GM12801 (cell line): ENCODE data around the gene CRNN.

Experiments
- CTCF ChIP-seq: IDR thresholded peaks from one replicate; pipeline ENCODE4 v1.5.1; 2011; ENCODE audit warnings: control low read depth; ENCODE audit not compliant: insufficient read length; ENCODE audit errors: extremely low read depth

The CRNN gene

GRCh38 chr1:152367436-152367835, 46.6 kb downstream of the CRNN start:
- no peak for TF ChIP-seq CTCF

- no peak for TF ChIP-seq CTCF
These were observed 54.2 kb downstream of the CRNN start, which contains the start of gene FLG2 for GRCh38 chr1:152359906-152360305. Gene FLG2, minus strand, starts transcription at chr1:152360006. Its CDS starts 1,122 bp downstream, at chr1:152358884.
